H1 (cell line): ENCODE results near the gene GPATCH2L. TPM values are rescaled to one million over a fixed set of nuclear protein-coding genes. Genes with fewer than 3 reads are reported as not detected.

ENCODE experiments used
- CTCF ChIA-PET: fragments of 300-600 bp; sonication (Branson Sonifier 250); formaldehyde crosslinking; loops from one replicate; lab custom pipeline; 2021; ENCODE audit not compliant: partially characterized antibody; lab: Charles Lee
- POLR2A ChIA-PET: fragments of 300-600 bp; sonication (Branson Sonifier 250); formaldehyde crosslinking; loops from one replicate; lab custom pipeline; 2021; ENCODE audit warnings: inconsistent platforms; ENCODE audit not compliant: partially characterized antibody; lab: Charles Lee
- DNase-seq, 2 experiments: peaks; one replicate each; pipeline versions ENCODE4 v3.0.0 to v3.0.0-alpha.2; 2010 to 2022; ENCODE audit warnings: low spot score in 2 of 2, low read depth in 1 of 2, mixed read lengths in 1 of 2
- FAIRE-seq: peaks from 2 replicates; lab custom pipeline; 2011; peaks lifted over from hg19 to GRCh38; lab: Jason Lieb, UNC
- H2AFZ ChIP-seq: 2 replicates; pipeline ENCODE4 v1.8.1; 2012; ENCODE audit warnings: low read length, inconsistent platforms
- H2AK5ac ChIP-seq: 2 replicates; pipeline ENCODE4 v1.6.1; 2013; ENCODE audit warnings: low read depth, low read length
- H2BK120ac ChIP-seq: replicated peaks from 2 replicates; pipeline ENCODE3; 2013; ENCODE audit warnings: low read depth, low read length, inconsistent platforms
- H2BK12ac ChIP-seq: 2 replicates; pipeline ENCODE4 v1.6.1; 2013; ENCODE audit warnings: low read depth, low read length
- H2BK15ac ChIP-seq: 2 replicates; pipeline ENCODE4 v1.6.1; 2013; ENCODE audit warnings: low read length
- H2BK20ac ChIP-seq: 2 replicates; pipeline ENCODE4 v1.6.1; 2013; ENCODE audit warnings: low read length
- H2BK5ac ChIP-seq: 2 replicates; pipeline ENCODE4 v1.6.1; 2013; ENCODE audit warnings: low read depth, low read length
- H3K14ac ChIP-seq: 2 replicates; pipeline ENCODE4 v1.6.1; 2013; ENCODE audit warnings: inconsistent platforms; ENCODE audit not compliant: insufficient read length
- H3K18ac ChIP-seq: 2 replicates; pipeline ENCODE4 v1.6.1; 2013; ENCODE audit warnings: low read length; ENCODE audit errors: extremely low read depth
- H3K23ac ChIP-seq: 2 replicates; pipeline ENCODE4 v1.6.1; 2013; ENCODE audit warnings: inconsistent platforms; ENCODE audit not compliant: insufficient read length
- H3K23me2 ChIP-seq: 2 replicates; pipeline ENCODE4 v1.6.1; 2013; ENCODE audit warnings: low read depth, low read length
- H3K27ac ChIP-seq: 2 replicates; pipeline ENCODE4 v1.6.1; 2011; ENCODE audit warnings: low read depth, low read length, inconsistent platforms
- H3K27me3 ChIP-seq, 4 experiments: replicated peaks in 1 of 4; 1 replicate in 1 of 4; 2 replicates in 3 of 4; pipeline versions ENCODE4 v1.6.1 to v1.8.1; 2011 to 2013; ENCODE audit warnings: low read length in 3 of 4, mild to moderate bottlenecking in 3 of 4, inconsistent platforms in 2 of 4, mixed read lengths in 2 of 4, moderate library complexity in 1 of 4; ENCODE audit not compliant: control insufficient read depth in 3 of 4, insufficient read depth in 3 of 4; ENCODE audit errors: extremely low read depth in 1 of 4
- H3K36me3 ChIP-seq, 4 experiments: 2 replicates each; pipeline versions ENCODE4 v1.6.1 to v1.8.1; 2011 to 2013; ENCODE audit warnings: mild to moderate bottlenecking in 4 of 4, low read length in 3 of 4, moderate library complexity in 2 of 4, control low read depth in 1 of 4, inconsistent platforms in 1 of 4; ENCODE audit not compliant: insufficient read depth in 4 of 4, control insufficient read depth in 2 of 4
- H3K4ac ChIP-seq: replicated peaks from 2 replicates; pipeline ENCODE3; 2013; ENCODE audit warnings: low read length, low read depth, mixed read lengths, inconsistent platforms; ENCODE audit not compliant: insufficient read length
- H3K4me1 ChIP-seq, 4 experiments: replicated peaks in 1 of 4; 1 replicate in 1 of 4; 2 replicates in 3 of 4; pipeline versions ENCODE4 v1.6.1 to v1.8.1; 2011 to 2013; ENCODE audit warnings: low read length in 3 of 4, inconsistent platforms in 2 of 4, mixed read lengths in 1 of 4; ENCODE audit not compliant: insufficient read depth in 4 of 4, control insufficient read depth in 3 of 4
- H3K4me2 ChIP-seq, 2 experiments: 2 replicates each; pipeline versions ENCODE4 v1.6.1 to v1.8.1; 2011 to 2013; ENCODE audit warnings: low read depth in 2 of 2, low read length in 2 of 2, control low read depth in 1 of 2, inconsistent platforms in 1 of 2, mild to moderate bottlenecking in 1 of 2; ENCODE audit not compliant: insufficient read depth in 1 of 2
- H3K4me3 ChIP-seq, 4 experiments: fragments of 200-600, 300-600 bp in 1 of 4; sonication (generic), shearing (Covaris generic), sonication (Bioruptor Twin) in 1 of 4; 2 replicates each; pipeline versions ENCODE4 v1.5.1 to v1.8.1; 2011 to 2016; ENCODE audit warnings: low read length in 4 of 4, low read depth in 3 of 4, control low read depth in 2 of 4, inconsistent platforms in 2 of 4, mild to moderate bottlenecking in 2 of 4, mixed read lengths in 1 of 4, moderate library complexity in 1 of 4; ENCODE audit not compliant: insufficient read depth in 2 of 4; ENCODE audit errors: extremely low read depth in 1 of 4
- H3K56ac ChIP-seq: replicated peaks from 2 replicates; pipeline ENCODE3; 2013; ENCODE audit warnings: low read depth, mild to moderate bottlenecking, mixed read lengths, low read length, inconsistent platforms; ENCODE audit not compliant: insufficient read length
- H3K79me1 ChIP-seq: 2 replicates; pipeline ENCODE4 v1.6.1; 2013; ENCODE audit warnings: low read depth, low read length, control low read depth
- H3K79me2 ChIP-seq, 2 experiments: 2 replicates each; pipeline versions ENCODE4 v1.6.1 to v1.8.1; 2012 to 2013; ENCODE audit warnings: low read length in 2 of 2, mild to moderate bottlenecking in 2 of 2, inconsistent platforms in 1 of 2; ENCODE audit not compliant: insufficient read depth in 2 of 2, control insufficient read depth in 1 of 2
- H3K9ac ChIP-seq, 4 experiments: replicated peaks in 1 of 4; 1 replicate in 1 of 4; 2 replicates in 3 of 4; pipeline versions ENCODE4 v1.6.1 to v1.8.1; 2011 to 2013; ENCODE audit warnings: low read depth in 3 of 4, low read length in 3 of 4, control low read depth in 2 of 4, mild to moderate bottlenecking in 2 of 4, moderate library complexity in 2 of 4, inconsistent platforms in 1 of 4; ENCODE audit errors: extremely low read depth in 1 of 4
- H3K9me3 ChIP-seq, 2 experiments: 2 replicates each; pipeline versions ENCODE4 v1.6.1 to v1.8.1; 2012 to 2013; ENCODE audit warnings: mild to moderate bottlenecking in 2 of 2, moderate library complexity in 2 of 2, control low read depth in 1 of 2, inconsistent platforms in 1 of 2, low read depth in 1 of 2, low read length in 1 of 2, mixed read lengths in 1 of 2; ENCODE audit not compliant: insufficient read depth in 2 of 2
- H4K20me1 ChIP-seq, 2 experiments: replicated peaks in 1 of 2; 2 replicates each; pipeline versions ENCODE3 to v1.8.1; 2011 to 2013; ENCODE audit warnings: inconsistent platforms in 2 of 2, low read length in 2 of 2, mild to moderate bottlenecking in 1 of 2; ENCODE audit not compliant: insufficient read depth in 2 of 2, control insufficient read depth in 1 of 2
- H4K5ac ChIP-seq: 2 replicates; pipeline ENCODE4 v1.6.1; 2013; ENCODE audit warnings: low read length, low read depth, mixed read lengths, inconsistent platforms; ENCODE audit not compliant: insufficient read length
- H4K8ac ChIP-seq: 2 replicates; pipeline ENCODE4 v1.8.0; 2013; ENCODE audit warnings: mild to moderate bottlenecking, moderate library complexity, low read length, inconsistent platforms; ENCODE audit not compliant: insufficient read depth; ENCODE audit errors: extremely low read depth
- H4K91ac ChIP-seq: replicated peaks from 2 replicates; pipeline ENCODE3; 2013; ENCODE audit warnings: low read length, mixed read lengths, inconsistent platforms; ENCODE audit not compliant: insufficient read length
- BACH1 ChIP-seq: IDR thresholded peaks from 2 replicates; pipeline ENCODE4 v1.6.1; 2012; ENCODE audit warnings: low read length, improper control_type of control experiment
- BCL11A ChIP-seq, 2 experiments: IDR thresholded peaks; one replicate each; pipeline ENCODE4 v1.6.1; 2011; ENCODE audit warnings: low read depth in 2 of 2, low read length in 2 of 2, mild to moderate bottlenecking in 2 of 2
- CBX5 ChIP-seq: fragments of 300-800, 300-1000 bp; sonication (generic); IDR thresholded peaks from 2 replicates; pipeline ENCODE4 v1.7.1; 2016; ENCODE audit warnings: antibody characterized with exemption, low read length, low read depth
- CREB1 ChIP-seq: IDR thresholded peaks from 2 replicates; pipeline ENCODE4 v1.6.1; 2012; ENCODE audit warnings: inconsistent platforms
- EGR1 ChIP-seq: IDR thresholded peaks from 2 replicates; pipeline ENCODE4 v1.6.1; 2011; ENCODE audit warnings: low read depth, low read length, borderline replicate concordance
- HDAC2 ChIP-seq, 2 experiments: fragments of 300-600 bp in 1 of 2; sonication (generic) in 1 of 2; IDR thresholded peaks; 2 replicates each; pipeline ENCODE4 v1.6.1; 2011 to 2012; ENCODE audit warnings: low read depth in 2 of 2, low read length in 2 of 2, mild to moderate bottlenecking in 2 of 2, moderate library complexity in 2 of 2, borderline replicate concordance in 1 of 2, inconsistent platforms in 1 of 2
- KDM4A ChIP-seq: IDR thresholded peaks from one replicate; pipeline ENCODE4 v1.7.1; 2012; ENCODE audit warnings: low read depth, mild to moderate bottlenecking, moderate library complexity, low read length, inconsistent platforms; ENCODE audit not compliant: severe bottlenecking
- KDM5A ChIP-seq: fragments of 200-600 bp; IDR thresholded peaks from 2 replicates; pipeline ENCODE4 v1.7.1; 2012; ENCODE audit warnings: mild to moderate bottlenecking, low read length, inconsistent platforms, mixed read lengths
- NRF1 ChIP-seq: IDR thresholded peaks from 2 replicates; pipeline ENCODE4 v1.6.1; 2011; ENCODE audit warnings: mild to moderate bottlenecking, low read depth, low read length, improper control_type of control experiment
- SIX5 ChIP-seq: IDR thresholded peaks from 2 replicates; pipeline ENCODE4 v1.6.1; 2011; ENCODE audit warnings: mild to moderate bottlenecking, low read depth, low read length
- SP1 ChIP-seq: IDR thresholded peaks from 2 replicates; pipeline ENCODE4 v1.6.1; 2011; ENCODE audit warnings: low read depth, low read length
- SP4 ChIP-seq: IDR thresholded peaks from 2 replicates; pipeline ENCODE4 v1.6.1; 2012; ENCODE audit warnings: low read length, inconsistent platforms
- TEAD4 ChIP-seq: IDR thresholded peaks from 2 replicates; pipeline ENCODE4 v1.6.1; 2012; ENCODE audit warnings: low read depth, low read length, inconsistent platforms, mixed read lengths
- YY1 ChIP-seq: IDR thresholded peaks from 2 replicates; pipeline ENCODE4 v1.6.1; 2011; ENCODE audit warnings: low read depth, mild to moderate bottlenecking, low read length
- WGBS, 2 experiments: shearing (Covaris generic) in 1 of 2; methylation state at CpG; one replicate each; pipeline versions ENCODE4 v1.1.6 to v1.1.7; 2013 to 2015; ENCODE audit warnings: low lambda C conversion rate in 2 of 2, mixed read lengths in 2 of 2, inconsistent platforms in 1 of 2, low coverage in 1 of 2, missing lambda C conversion rate in 1 of 2; ENCODE audit not compliant: insufficient replicate concordance in 2 of 2, insufficient coverage in 1 of 2, insufficient read length in 1 of 2; ENCODE audit errors: extremely low coverage in 1 of 2, missing lambda C conversion rate in 1 of 2; 5-methylcytosine and 5-hydroxymethylcytosine counted together
- polyA plus RNA-seq, 7 experiments: library from polyadenylated mRNA; depleted of rRNA in 3 of 7; stranded (reverse) in 5 of 7; unstranded in 2 of 7; fragments of >200 nt in 5 of 7; fragments of 200-250 nt in 2 of 7; gene quantifications; 1 replicate in 5 of 7; 2 replicates in 1 of 7; 4 replicates in 1 of 7; pipeline versions ENCODE4 v1.2.1 to v1.2.3, GENCODE V29; 2011 to 2013; ENCODE audit warnings: missing spikeins in 2 of 7, mixed read lengths in 2 of 7
- total RNA-seq: library from RNA; stranded (reverse); fragmentation: NEBNext Ultra II Directional; extraction: Animal tissue kit (Norgen Biotek cat#: 25700); gene quantifications from 2 replicates; pipeline ENCODE4 v1.2.1, GENCODE V29; 2021

The GPATCH2L gene
- total and polyA plus RNA-seq, 2 of the 8 experiments (the other 6 are each of a cell fraction or from before 2014, with no cell fraction given): 26.0 to 54.9 TPM

- no peak overlapping the region for H4K8ac ChIP-seq
- no peak overlapping the region for H3K23ac ChIP-seq
- no peaks in the 10 kb centered on the region for H3K9me3 ChIP-seq
- no peak overlapping the region for H3K14ac ChIP-seq
- peaks cover under 1% of the 10 kb centered on the region; the same call in 1 of the 2 replicates for H3K23me2 ChIP-seq
- no peaks in the 10 kb centered on the region for H3K4me1 ChIP-seq
- no peak overlapping the region for H2BK5ac ChIP-seq
- no peak overlapping the region for H3K4me2 ChIP-seq
- no peaks in the 10 kb centered on the region for H3K79me2 ChIP-seq
- H3K4ac ChIP-seq: no peak overlapping the region
- no peak overlapping the region for H3K27ac ChIP-seq
- ChIA-PET CTCF (no interaction called here), POLR2A (no interaction called here)
- H2AFZ ChIP-seq: no peak overlapping the region
- no peak overlapping the region for H4K5ac ChIP-seq
- H3K18ac ChIP-seq: no peak overlapping the region
- H3K4me3 ChIP-seq: no peak overlapping the region
- no peaks in the 10 kb centered on the region for H3K79me1 ChIP-seq
- H2BK20ac ChIP-seq: no peak overlapping the region
- no peaks in the 10 kb centered on the region for H4K20me1 ChIP-seq
- no peak overlapping the region for H4K91ac ChIP-seq
- H3K56ac ChIP-seq: no peak overlapping the region
- no peaks in the 10 kb centered on the region for H3K27me3 ChIP-seq
- H3K9ac ChIP-seq: no peak overlapping the region
- no peak overlapping the region for H2BK15ac ChIP-seq
- no peak overlapping the region for H2AK5ac ChIP-seq
- no peak overlapping the region for H2BK120ac ChIP-seq
- DNase-seq (no peak), FAIRE-seq (no peak)
- TF ChIP-seq CREB1 (no peak), YY1 (no peak), BACH1 (no peak), KDM5A (no peak), SIX5 (no peak), EGR1 (no peak), KDM4A (no peak), BCL11A (IDR thresholded peaks at IDR 0.05; ENCODE audit: low read depth in 2 of 2, low read length in 2 of 2) (no peak), HDAC2 (IDR thresholded peaks at IDR 0.05; ENCODE audit: borderline replicate concordance in 1 of 2, low read depth in 2 of 2, low read length in 2 of 2) (no peak), NRF1 (no peak), SP4 (no peak), CBX5 (no peak), TEAD4 (no peak), SP1 (no peak)
- H2BK12ac ChIP-seq: no peak overlapping the region
- 82% methylated on average over 1 of the region's 1 CpG; no CpG with 5 or more reads in 1 of the 2 experiments for WGBS, 2 experiments
- no peaks in the 10 kb centered on the region for H3K36me3 ChIP-seq
These were observed 93.4 kb downstream of the GPATCH2L start for GRCh38 chr14:76245097-76245496.
